ENCODE results near the gene ZMYND19.

- TF ChIP-seq HDAC6 (IDR thresholded peaks at IDR 0.05; ENCODE audit: low read depth, low read length) (no peak), CTCF (IDR thresholded peaks at IDR 0.05; ENCODE audit: control extremely low read depth in 1 of 3, insufficient read depth in 1 of 3, low read depth in 1 of 3, low read length in 3 of 3) (no peak), CBX8 (IDR thresholded peaks at IDR 0.05; ENCODE audit: borderline replicate concordance, low read depth, low read length) (no peak), TCF12 (IDR thresholded peaks at IDR 0.05; ENCODE audit: low read depth, low read length) (no peak), POLR2AphosphoS5 (IDR thresholded peaks at IDR 0.05; ENCODE audit: low read depth, low read length) (peak; percentile 31; the same call in 1 of the 2 replicates), MAX (IDR thresholded peaks at IDR 0.05) (no peak), USF2 (IDR thresholded peaks at IDR 0.05; ENCODE audit: low read length) (no peak), SP2 (IDR thresholded peaks at IDR 0.05; ENCODE audit: low read length) (no peak), SUZ12 (IDR thresholded peaks at IDR 0.05; ENCODE audit: low read length) (no peak), HDAC2 (IDR thresholded peaks at IDR 0.05; ENCODE audit: borderline replicate concordance in 1 of 2, low read depth in 2 of 2, low read length in 2 of 2) (no peak)
These were observed 29.1 kb upstream of the ZMYND19 start for GRCh38 chr9:137619240-137620047.

Data from H1 (cell line).